Neuronal stem cell (in vitro differentiated cells): Measurements from ENCODE around the gene SENP6.

Source experiments
- DNase-seq: peaks from one replicate; pipeline ENCODE4 v3.0.0-alpha.2; 2013; ENCODE audit warnings: low spot score
- H2AFZ ChIP-seq: one replicate; pipeline ENCODE4 v1.6.1; 2013; ENCODE audit warnings: mild to moderate bottlenecking, low read length, inconsistent platforms
- H2AK5ac ChIP-seq: 2 replicates; pipeline ENCODE4 v1.6.1; 2013; ENCODE audit warnings: low read depth, mild to moderate bottlenecking, inconsistent platforms, low read length, moderate library complexity, mixed read lengths
- H2BK120ac ChIP-seq: 2 replicates; pipeline ENCODE4 v1.6.1; 2013; ENCODE audit warnings: low read depth, mild to moderate bottlenecking, inconsistent platforms, low read length, moderate library complexity, mixed read lengths
- H2BK12ac ChIP-seq: one replicate; pipeline ENCODE4 v1.6.1; 2013; ENCODE audit warnings: low read length, inconsistent platforms
- H2BK15ac ChIP-seq: 2 replicates; pipeline ENCODE4 v1.6.1; 2013; ENCODE audit warnings: mild to moderate bottlenecking, low read length, inconsistent platforms, mixed read lengths
- H2BK5ac ChIP-seq: one replicate; pipeline ENCODE4 v1.6.1; 2013; ENCODE audit warnings: inconsistent platforms, mild to moderate bottlenecking, low read length, moderate library complexity
- H3K14ac ChIP-seq: one replicate; pipeline ENCODE4 v1.6.1; 2013; ENCODE audit warnings: low read length, inconsistent platforms
- H3K18ac ChIP-seq: 2 replicates; pipeline ENCODE4 v1.6.1; 2013; ENCODE audit warnings: low read length, inconsistent platforms
- H3K23ac ChIP-seq: 2 replicates; pipeline ENCODE4 v1.6.1; 2013; ENCODE audit warnings: low read depth, mild to moderate bottlenecking, mixed read lengths, low read length, inconsistent platforms; ENCODE audit not compliant: poor library complexity
- H3K27ac ChIP-seq: replicated peaks from 3 replicates; pipeline ENCODE4 v1.5.1; 2013; ENCODE audit warnings: low read length, inconsistent platforms
- H3K27me3 ChIP-seq, 3 experiments: 2 replicates each; pipeline ENCODE4 v1.6.1; 2013; ENCODE audit warnings: low read length in 3 of 3, mild to moderate bottlenecking in 2 of 3, inconsistent platforms in 1 of 3, low read depth in 1 of 3, mixed read lengths in 1 of 3, moderate library complexity in 1 of 3; ENCODE audit not compliant: control insufficient read depth in 3 of 3, insufficient read depth in 3 of 3
- H3K36me3 ChIP-seq, 2 donors: replicated peaks in 1 of 2; 2 replicates each; pipeline ENCODE4 v1.6.1; 2013; ENCODE audit warnings: low read length in 2 of 2; ENCODE audit not compliant: control insufficient read depth in 2 of 2, insufficient read depth in 2 of 2
- H3K4ac ChIP-seq: 2 replicates; pipeline ENCODE4 v1.6.1; 2013; ENCODE audit warnings: inconsistent platforms, mild to moderate bottlenecking, low read length, moderate library complexity
- H3K4me1 ChIP-seq, 2 donors: 1 replicate in 1 of 2; 2 replicates in 1 of 2; pipeline ENCODE4 v1.6.1; 2013; ENCODE audit warnings: low read length in 2 of 2, low read depth in 1 of 2; ENCODE audit not compliant: control insufficient read depth in 2 of 2, insufficient read depth in 1 of 2
- H3K4me2 ChIP-seq: one replicate; pipeline ENCODE4 v1.6.1; 2013; ENCODE audit warnings: mild to moderate bottlenecking, low read length, inconsistent platforms; ENCODE audit not compliant: insufficient read depth, poor library complexity, severe bottlenecking
- H3K4me3 ChIP-seq, 2 donors: 2 replicates each; pipeline ENCODE4 v1.5.1; 2013; ENCODE audit warnings: low read length in 2 of 2, mild to moderate bottlenecking in 2 of 2, inconsistent platforms in 1 of 2, moderate library complexity in 1 of 2
- H3K79me1 ChIP-seq: one replicate; pipeline ENCODE4 v1.6.1; 2013; ENCODE audit warnings: low read depth, mild to moderate bottlenecking, inconsistent platforms, low read length, moderate library complexity
- H3K9ac ChIP-seq: one replicate; pipeline ENCODE4 v1.6.1; 2013; ENCODE audit warnings: mild to moderate bottlenecking, low read depth, low read length, inconsistent platforms; ENCODE audit not compliant: poor library complexity
- H3K9me3 ChIP-seq, 2 donors: replicated peaks in 1 of 2; 2 replicates each; pipeline versions ENCODE3 to v1.6.1; 2013; ENCODE audit warnings: low read length in 2 of 2, mild to moderate bottlenecking in 2 of 2, inconsistent platforms in 1 of 2, low read depth in 1 of 2, mixed read lengths in 1 of 2, moderate library complexity in 1 of 2; ENCODE audit not compliant: control insufficient read depth in 2 of 2, insufficient read depth in 1 of 2
- H4K8ac ChIP-seq: one replicate; pipeline ENCODE4 v1.6.1; 2013; ENCODE audit warnings: low read depth, mild to moderate bottlenecking, inconsistent platforms, low read length, moderate library complexity
- H4K91ac ChIP-seq: one replicate; pipeline ENCODE4 v1.6.1; 2013; ENCODE audit warnings: low read length, low read depth, mild to moderate bottlenecking, inconsistent platforms; ENCODE audit not compliant: poor library complexity
- WGBS, 2 donors: extraction: QIAGEN DNeasy Blood & Tissue Kit; methylation state at CpG; one replicate each; pipeline ENCODE4 v1.1.7; 2013; ENCODE audit warnings: missing lambda C conversion rate in 2 of 2, mixed read lengths in 1 of 2; ENCODE audit not compliant: insufficient read length in 2 of 2, insufficient replicate concordance in 1 of 2; ENCODE audit errors: extremely low coverage in 2 of 2; 5-methylcytosine and 5-hydroxymethylcytosine counted together

Gene SENP6

DNA sequence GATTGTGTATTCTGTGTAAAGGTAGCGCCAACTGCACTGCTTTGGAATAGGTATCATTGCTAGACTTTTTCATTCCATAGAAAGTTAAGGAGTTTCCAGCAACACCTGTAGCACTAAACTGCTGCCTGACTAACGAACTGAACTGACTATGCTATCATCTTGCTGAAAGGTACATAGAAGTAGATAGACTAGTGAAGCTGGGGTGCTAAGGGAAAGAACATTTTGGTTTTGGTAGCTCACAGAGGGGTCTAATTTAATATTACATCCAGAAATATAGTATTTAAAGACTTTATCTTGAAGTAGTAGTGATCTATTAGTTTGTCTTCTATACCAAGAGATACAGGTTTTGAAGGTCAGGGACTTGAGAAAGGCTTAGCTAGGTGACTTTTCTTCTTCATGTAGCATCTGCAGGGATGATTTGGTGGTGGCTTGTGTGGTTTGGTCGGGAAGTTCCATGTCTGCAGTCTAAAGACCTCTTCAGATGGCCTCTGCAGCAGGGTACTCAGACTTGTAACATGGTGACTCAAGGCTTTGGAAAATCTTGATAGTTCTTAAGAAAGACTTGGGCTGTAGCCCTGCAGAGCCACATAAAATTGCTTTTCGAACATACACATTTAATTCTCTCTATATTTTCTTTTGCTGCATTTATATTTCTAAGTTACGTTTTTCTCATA lies 10.2 kb downstream of the SENP6 start:
- Histone ChIP-seq H3K4ac (no peak overlapping the region), H3K4me3 (no peak overlapping the region), H3K9ac (no peak overlapping the region), H2BK15ac (no peak overlapping the region), H2AFZ (no peak overlapping the region), H3K23ac (no peak overlapping the region), H3K9me3 (no peaks in the 10 kb centered on the region), H3K27me3 (no peaks in the 10 kb centered on the region), H3K14ac (no peak overlapping the region), H3K4me2 (no peak overlapping the region), H3K36me3 (peaks cover 0 to 9% of the 10 kb centered on the region in 2 donors), H2BK12ac (no peak overlapping the region), H4K8ac (no peak overlapping the region), H3K18ac (no peak overlapping the region), H4K91ac (no peak overlapping the region), H3K27ac (no peak overlapping the region), H2BK5ac (no peak overlapping the region), H3K79me1 (peaks cover 6% of the 10 kb centered on the region), H2AK5ac (no peak overlapping the region), H3K4me1 (no peaks in the 10 kb centered on the region), H2BK120ac (no peak overlapping the region)
- 100% methylated on average over 1 of the region's 5 CpGs; no CpG with 5 or more reads in 1 of the 2 donors for WGBS, 2 donors
- DNase-seq, result no peak

DNA sequence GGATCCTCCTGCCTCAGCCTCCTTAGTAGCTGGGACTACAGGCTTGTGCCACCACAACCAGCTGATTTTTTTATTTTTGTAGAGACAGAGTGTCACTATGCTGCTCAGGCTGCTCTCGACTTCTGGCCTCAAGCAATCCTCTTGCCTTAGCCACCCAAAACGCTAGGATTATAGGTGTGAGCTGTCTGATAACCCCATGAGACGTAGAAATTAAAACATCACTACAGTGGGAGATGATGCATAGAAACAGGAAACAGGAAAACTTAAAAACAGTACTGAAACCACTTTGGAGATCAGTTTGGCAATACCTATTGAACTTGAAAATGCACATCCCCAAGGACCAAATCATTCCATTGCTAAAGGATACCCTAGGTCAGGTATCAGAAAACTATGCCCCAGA lies 10.8 kb downstream of the SENP6 start:
- peaks cover 6% of the 10 kb centered on the region for H3K79me1 ChIP-seq
- peaks cover 0 to 5% of the 10 kb centered on the region in 2 donors for H3K36me3 ChIP-seq
- no peak overlapping the region for H2AK5ac ChIP-seq
- no peak overlapping the region for H4K91ac ChIP-seq
- H3K18ac ChIP-seq, result no peak overlapping the region
- H2BK15ac ChIP-seq, result no peak overlapping the region
- H2BK5ac ChIP-seq, result no peak overlapping the region
- no peak overlapping the region for H3K4me2 ChIP-seq
- H2AFZ ChIP-seq, result no peak overlapping the region
- no peak overlapping the region for H3K23ac ChIP-seq
- no peak overlapping the region for H4K8ac ChIP-seq
- H3K9ac ChIP-seq, result no peak overlapping the region
- H3K9me3 ChIP-seq, result no peaks in the 10 kb centered on the region
- H3K4me3 ChIP-seq, result no peak overlapping the region
- H3K14ac ChIP-seq, result no peak overlapping the region
- no peak overlapping the region for H3K27ac ChIP-seq
- no peak overlapping the region for H2BK12ac ChIP-seq
- no peaks in the 10 kb centered on the region for H3K4me1 ChIP-seq
- H3K27me3 ChIP-seq, result no peaks in the 10 kb centered on the region
- DNase-seq, result no peak
- no peak overlapping the region for H3K4ac ChIP-seq
- no CpG with 5 or more reads among the region's 3 CpGs for WGBS, 2 donors
- H2BK120ac ChIP-seq, result no peak overlapping the region

DNA sequence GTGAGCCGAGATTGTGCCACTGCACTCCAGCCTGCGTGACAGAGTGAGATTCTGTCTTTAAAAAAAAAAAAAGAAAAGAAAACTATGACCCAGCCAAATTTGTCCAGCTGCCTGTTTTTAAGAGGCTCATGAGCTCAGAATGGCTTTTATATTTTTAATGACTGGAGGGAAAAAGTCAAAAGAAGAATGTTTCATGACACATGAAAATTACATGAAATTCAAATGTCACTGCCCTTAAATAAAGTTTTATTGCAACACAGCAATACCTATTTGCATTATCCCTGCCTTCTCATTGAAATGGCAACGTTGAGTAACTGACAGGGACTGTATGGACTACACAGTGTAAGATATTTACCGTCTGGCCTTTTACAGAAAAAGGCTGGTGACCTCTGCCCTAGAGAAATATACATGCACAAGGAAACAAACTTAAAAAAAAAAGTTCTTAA lies 11.4 kb downstream of the SENP6 start:
- Histone ChIP-seq H3K27ac (no peak overlapping the region), H2AFZ (no peak overlapping the region), H2BK15ac (no peak overlapping the region), H3K4me3 (no peak overlapping the region), H3K4ac (no peak overlapping the region), H3K27me3 (no peaks in the 10 kb centered on the region), H3K4me1 (no peaks in the 10 kb centered on the region), H4K91ac (no peak overlapping the region), H2BK12ac (no peak overlapping the region), H3K14ac (no peak overlapping the region), H3K18ac (no peak overlapping the region), H3K23ac (no peak overlapping the region), H2AK5ac (no peak overlapping the region), H3K9ac (no peak overlapping the region), H3K4me2 (no peak overlapping the region), H2BK5ac (no peak overlapping the region), H4K8ac (no peak overlapping the region), H2BK120ac (no peak overlapping the region), H3K9me3 (peaks cover 0 to under 1% of the 10 kb centered on the region in 2 donors), H3K79me1 (peaks cover 5% of the 10 kb centered on the region), H3K36me3 (no peaks in the 10 kb centered on the region)
- no CpG with 5 or more reads among the region's 4 CpGs for WGBS, 2 donors
- no peak for DNase-seq

DNA sequence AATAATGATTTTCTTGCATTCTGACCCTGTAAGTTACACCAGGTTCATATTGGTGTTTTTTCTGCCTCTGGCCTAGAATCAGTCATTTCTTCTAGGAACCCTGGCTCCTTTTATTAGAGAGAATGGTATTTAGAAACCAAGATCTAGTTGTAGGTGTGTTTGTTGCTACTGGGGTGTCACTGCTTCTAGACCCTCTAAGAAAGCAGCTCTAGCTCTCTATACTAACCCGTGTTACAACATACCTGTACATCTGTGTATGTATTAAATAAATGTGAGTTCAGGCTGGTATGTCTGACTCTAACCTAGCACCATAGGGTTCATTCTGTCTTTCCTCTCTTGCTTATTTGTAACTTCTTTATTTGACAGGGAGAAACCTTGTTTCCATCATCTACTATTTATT lies 16.8 kb downstream of the SENP6 start:
- Histone ChIP-seq H3K4me1 (no peaks in the 10 kb centered on the region), H3K27ac (no peak overlapping the region), H4K8ac (no peak overlapping the region), H2BK5ac (no peak overlapping the region), H3K79me1 (peaks cover 2% of the 10 kb centered on the region), H2BK15ac (no peak overlapping the region), H3K14ac (no peak overlapping the region), H3K4ac (no peak overlapping the region), H3K4me2 (no peak overlapping the region), H4K91ac (no peak overlapping the region), H3K36me3 (peaks cover 0 to 36% of the 10 kb centered on the region in 2 donors), H3K4me3 (no peak overlapping the region), H2BK12ac (no peak overlapping the region), H3K9ac (no peak overlapping the region), H3K27me3 (no peaks in the 10 kb centered on the region), H3K9me3 (peaks cover 4 to 25% of the 10 kb centered on the region in 2 donors), H3K18ac (no peak overlapping the region), H2AK5ac (no peak overlapping the region), H2BK120ac (no peak overlapping the region), H2AFZ (no peak overlapping the region), H3K23ac (no peak overlapping the region)
- no CpG with 5 or more reads among the region's 1 CpG for WGBS, 2 donors
- no peak for DNase-seq
